ENCODE measurements around the gene STK32C. TPM values are rescaled to one million over a fixed set of nuclear protein-coding genes. Genes with fewer than 3 reads are reported as not detected.

Gene STK32C
- 10 to 100 TPM in 2 of 3 donors, 1 to 10 TPM in 1; 5.6 to 12.8 (median 11.7) TPM for total RNA-seq

DNA sequence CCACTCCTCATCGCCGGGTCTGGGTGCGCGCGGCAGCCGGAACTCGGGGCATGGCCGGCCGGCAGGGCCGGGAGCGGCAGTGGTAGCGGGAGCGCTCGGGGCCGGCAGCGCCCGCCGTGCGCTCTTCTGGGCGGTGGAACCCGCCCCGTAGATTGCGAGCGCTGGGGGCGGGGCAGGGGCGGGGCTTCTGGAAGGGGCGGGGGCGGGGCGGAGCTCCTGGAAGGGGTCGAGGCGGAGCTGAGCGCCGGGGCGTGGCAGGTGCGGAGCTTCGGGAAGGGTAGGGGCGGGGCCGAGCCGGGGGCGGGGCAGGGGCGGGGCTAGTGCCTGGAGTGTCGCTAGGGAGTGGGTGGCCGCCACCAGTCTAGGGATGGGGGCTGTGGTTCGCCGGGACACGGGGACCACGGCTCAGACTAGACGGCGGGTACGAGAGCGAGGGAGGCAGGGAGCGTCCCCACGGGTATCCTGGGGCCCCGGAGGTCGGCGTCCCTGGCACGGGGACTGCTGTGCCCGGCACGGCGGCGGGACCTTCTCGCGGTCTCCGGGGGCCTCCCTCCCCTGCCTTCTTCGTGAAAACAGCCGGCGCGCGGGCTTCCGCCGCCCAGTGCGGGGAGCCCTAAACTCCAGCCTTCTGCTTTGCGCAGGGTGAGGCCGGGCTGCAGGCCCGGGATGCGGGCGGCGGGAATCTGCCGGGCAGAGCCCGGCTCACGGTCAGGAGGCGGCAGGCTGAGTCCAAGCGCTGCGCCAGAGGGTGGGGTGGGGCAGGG lies at the start of gene STK32C:
Gene STK32C, minus strand, starts transcription at position 128 of the 764 bp plus-strand sequence. Its CDS starts 117 bp downstream, at position 11.
- intact Hi-C loops (cut with DNase I; ENCODE audit: low total_unique reads) = loop anchor here (1.0 kb wide), 1 partner anchor 23 kb away; no protein-coding TSS in a partner anchor
- H3K4me3 ChIP-seq = peak within 1 kb of the TSS; percentile 61 to 97 (median 85)
- no peaks in the 10 kb centered on the region for H3K9me3 ChIP-seq
- H3K27ac ChIP-seq = peak within 1 kb of the TSS; percentile 46 to 79
- peaks cover 0 to 4% of the 10 kb centered on the region in 2 donors for H3K4me1 ChIP-seq
- peak; percentile 84 to 86 for DNase-seq (ENCODE audit: low spot score in 2 of 2)
- no peaks in the 10 kb centered on the region for H3K36me3 ChIP-seq
- TF ChIP-seq POLR2A (IDR thresholded peaks at IDR 0.05) = no peak
- TF ChIP-seq POLR2AphosphoS5 (IDR thresholded peaks at IDR 0.05) = no peak
- TF ChIP-seq, protein P1, sequence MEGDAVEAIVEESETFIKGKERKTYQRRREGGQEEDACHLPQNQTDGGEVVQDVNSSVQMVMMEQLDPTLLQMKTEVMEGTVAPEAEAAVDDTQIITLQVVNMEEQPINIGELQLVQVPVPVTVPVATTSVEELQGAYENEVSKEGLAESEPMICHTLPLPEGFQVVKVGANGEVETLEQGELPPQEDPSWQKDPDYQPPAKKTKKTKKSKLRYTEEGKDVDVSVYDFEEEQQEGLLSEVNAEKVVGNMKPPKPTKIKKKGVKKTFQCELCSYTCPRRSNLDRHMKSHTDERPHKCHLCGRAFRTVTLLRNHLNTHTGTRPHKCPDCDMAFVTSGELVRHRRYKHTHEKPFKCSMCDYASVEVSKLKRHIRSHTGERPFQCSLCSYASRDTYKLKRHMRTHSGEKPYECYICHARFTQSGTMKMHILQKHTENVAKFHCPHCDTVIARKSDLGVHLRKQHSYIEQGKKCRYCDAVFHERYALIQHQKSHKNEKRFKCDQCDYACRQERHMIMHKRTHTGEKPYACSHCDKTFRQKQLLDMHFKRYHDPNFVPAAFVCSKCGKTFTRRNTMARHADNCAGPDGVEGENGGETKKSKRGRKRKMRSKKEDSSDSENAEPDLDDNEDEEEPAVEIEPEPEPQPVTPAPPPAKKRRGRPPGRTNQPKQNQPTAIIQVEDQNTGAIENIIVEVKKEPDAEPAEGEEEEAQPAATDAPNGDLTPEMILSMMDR (IDR thresholded peaks at IDR 0.05) = no peak
- no peaks in the 10 kb centered on the region for H3K27me3 ChIP-seq

DNA sequence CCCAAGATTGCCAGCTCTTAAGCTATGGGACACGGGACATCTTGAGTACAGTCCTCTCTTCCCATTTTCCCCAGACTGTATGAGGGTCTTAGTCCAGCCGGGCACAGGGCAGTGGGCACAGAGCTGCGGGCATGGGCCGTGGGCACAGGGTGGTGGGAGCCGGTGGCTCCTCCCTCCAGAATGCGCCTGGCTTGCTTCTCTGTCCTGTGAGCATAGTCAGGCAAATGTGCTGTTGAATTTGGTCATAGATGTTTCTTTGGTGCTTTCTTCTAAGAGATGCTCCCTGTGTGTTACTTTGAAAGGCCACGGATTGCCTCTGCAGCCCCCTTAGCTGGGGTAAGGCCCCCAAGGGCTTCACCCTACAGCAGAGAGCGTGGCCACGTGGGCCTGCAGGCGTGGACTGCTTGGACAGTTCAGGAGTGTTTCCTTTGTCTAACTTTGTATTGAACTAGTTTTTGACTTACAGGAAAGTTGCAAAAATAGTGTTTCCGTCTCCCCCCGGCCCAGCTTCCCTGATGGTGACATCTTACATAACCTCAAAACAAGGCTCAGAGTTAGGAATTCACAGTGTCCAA lies 49.0 kb upstream of the STK32C start:
- no peaks in the 10 kb centered on the region for H3K27me3 ChIP-seq
- intact Hi-C loops (cut with DNase I; ENCODE audit: low total_unique reads) = loop anchor here (10.0 kb wide), 1 partner anchor 122 kb away; no protein-coding TSS in a partner anchor
- DNase-seq (ENCODE audit: low spot score in 2 of 2) = no peak
- no peaks in the 10 kb centered on the region for H3K36me3 ChIP-seq
- H3K4me3 ChIP-seq = no peak overlapping the region
- no peaks in the 10 kb centered on the region for H3K4me1 ChIP-seq
- no peak overlapping the region for H3K27ac ChIP-seq
- TF ChIP-seq POLR2AphosphoS5 (IDR thresholded peaks at IDR 0.05) (no peak), POLR2A (IDR thresholded peaks at IDR 0.05) (no peak)
- TF ChIP-seq, protein P1 (IDR thresholded peaks at IDR 0.05) = no peak
- H3K9me3 ChIP-seq = no peaks in the 10 kb centered on the region

DNA sequence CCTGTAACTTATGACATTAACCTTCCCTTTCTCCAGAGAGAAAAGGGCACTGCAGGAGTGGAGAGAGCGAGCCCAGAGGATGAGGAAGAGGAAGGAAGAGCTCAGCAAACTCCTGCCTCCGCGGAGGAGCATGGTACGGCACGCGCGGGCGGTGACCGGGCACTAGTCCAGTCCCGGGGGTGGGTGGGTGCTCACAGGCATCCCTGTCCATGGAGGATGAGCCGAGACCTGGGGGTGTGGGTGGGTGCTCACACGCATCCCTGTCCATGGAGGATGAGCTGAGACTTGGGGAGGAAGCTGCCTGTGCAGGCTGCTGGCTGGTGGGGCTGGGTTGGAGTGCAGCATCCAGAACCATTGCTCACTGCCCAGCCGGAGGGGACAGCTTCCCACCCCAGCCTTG lies 48.0 kb upstream of the STK32C start:
- Histone ChIP-seq H3K4me1 (no peaks in the 10 kb centered on the region), H3K27ac (peak overlapping the region in 1 of 2 donors; percentile 63), H3K27me3 (no peaks in the 10 kb centered on the region), H3K4me3 (peak overlapping the region in 1 of 3 donors; percentile 31), H3K9me3 (no peaks in the 10 kb centered on the region), H3K36me3 (no peaks in the 10 kb centered on the region)
- intact Hi-C loops (cut with DNase I; ENCODE audit: low total_unique reads) = loop anchor here (10.0 kb wide), 1 partner anchor 121 kb away; no protein-coding TSS in a partner anchor
- no peak for TF ChIP-seq POLR2AphosphoS5 (IDR thresholded peaks at IDR 0.05)
- TF ChIP-seq, protein P1 (IDR thresholded peaks at IDR 0.05) = no peak
- DNase-seq (ENCODE audit: low spot score in 2 of 2) = peak in 1 of 2 donors; percentile 34

DNA sequence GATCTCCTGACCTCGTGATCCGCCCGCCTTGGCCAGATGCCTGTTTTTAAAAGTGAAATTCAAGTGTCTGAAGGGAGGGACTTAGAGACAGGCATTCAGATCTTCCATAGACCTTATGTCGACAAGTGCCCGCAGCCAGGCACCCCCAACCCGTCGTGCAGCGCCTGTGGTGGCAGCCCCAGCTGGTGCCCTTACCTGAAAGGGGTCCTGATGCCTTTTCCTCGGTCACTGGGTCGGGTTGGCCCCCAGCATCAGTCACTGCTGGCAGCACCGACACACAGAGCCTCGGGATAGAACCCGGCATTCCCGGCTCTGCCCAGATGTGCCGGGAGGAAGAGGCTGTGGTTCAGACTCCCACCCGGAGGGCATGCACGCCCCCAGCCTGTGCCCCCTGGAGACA lies 47.5 kb upstream of the STK32C start:
- Histone ChIP-seq H3K4me1 (no peaks in the 10 kb centered on the region), H3K36me3 (no peaks in the 10 kb centered on the region), H3K27ac (peak overlapping the region in 1 of 2 donors; percentile 63), H3K27me3 (no peaks in the 10 kb centered on the region), H3K4me3 (peak overlapping the region in 1 of 3 donors; percentile 31), H3K9me3 (no peaks in the 10 kb centered on the region)
- intact Hi-C loops (cut with DNase I; ENCODE audit: low total_unique reads) = loop anchor here (10.0 kb wide), 1 partner anchor 120 kb away; no protein-coding TSS in a partner anchor
- peak in 1 of 2 donors; percentile 37 for DNase-seq (ENCODE audit: low spot score in 2 of 2)
- TF ChIP-seq, protein P1 (IDR thresholded peaks at IDR 0.05) = no peak
- TF ChIP-seq POLR2A (IDR thresholded peaks at IDR 0.05) = no peak

Data from breast epithelium (tissue), 4 donors.